Activated naive CD4-positive, alpha-beta T cell treated with anti-CD3 and anti-CD28 coated beads for 36 hours (primary cell): Measurements from ENCODE around the gene VANGL2. TPM values are rescaled to one million over a fixed set of nuclear protein-coding genes. Genes with fewer than 3 reads are reported as not detected.

Experiments used
- CTCF ChIA-PET: fragments of 350-600 bp; sonication (Branson Sonifier 250); formaldehyde crosslinking; loops from one replicate; lab custom pipeline; 2021; ENCODE audit warnings: antibody characterized with exemption; lab: Charles Lee
- DNase-seq: peaks from one replicate; pipeline ENCODE4 v3.0.0-alpha.2; 2020
- H3K27ac Mint-ChIP-seq: one replicate; pipeline ENCODE4 v1.8.0; 2021; ENCODE audit warnings: mild to moderate bottlenecking, mixed read lengths
- H3K27me3 Mint-ChIP-seq: one replicate; pipeline ENCODE4 v1.8.0; 2021; ENCODE audit warnings: low read depth, mixed read lengths
- H3K36me3 Mint-ChIP-seq: one replicate; pipeline ENCODE4 v1.8.0; 2021; ENCODE audit warnings: low read depth, mixed read lengths
- H3K4me1 Mint-ChIP-seq: one replicate; pipeline ENCODE4 v1.8.0; 2021; ENCODE audit warnings: low read depth, mixed read lengths
- H3K4me3 Mint-ChIP-seq: one replicate; pipeline ENCODE4 v1.8.0; 2021; ENCODE audit warnings: mild to moderate bottlenecking, moderate library complexity, mixed read lengths
- H3K9me3 Mint-ChIP-seq: one replicate; pipeline ENCODE4 v1.8.0; 2021; ENCODE audit warnings: mixed read lengths
- intact Hi-C: fragments of 100-400 bp; cut with micrococcal nuclease; formaldehyde crosslinking; loops from one replicate; pipeline ENCODE4 v1.15.1; 2023
- total RNA-seq, 2 experiments: library from RNA; stranded (reverse); gene quantifications; one replicate each; pipeline ENCODE4 v1.2.3, GENCODE V29; 2021

The VANGL2 gene
- total RNA-seq, 2 experiments from 2014 or later, result 0.27 TPM; not detected in 1

GRCh38 chr1:160409486-160409885, 9.1 kb downstream of the VANGL2 start:
- Mint-ChIP-seq H3K36me3 (no peaks in the 10 kb centered on the region), H3K27me3 (no peaks in the 10 kb centered on the region), H3K27ac (no peak overlapping the region), H3K4me1 (no peaks in the 10 kb centered on the region), H3K4me3 (no peak overlapping the region), H3K9me3 (no peaks in the 10 kb centered on the region)
- intact Hi-C loops, result no loop called here
- DNase-seq, result no peak
- CTCF ChIA-PET, result interaction anchor here (0.6 to 1.2 kb wide), 3 partner anchors 42 to 209 kb away, joined by 3 to 4 read pairs (median 4); no protein-coding TSS in a partner anchor

GRCh38 chr1:160410406-160411005, 10.1 kb downstream of the VANGL2 start:
- intact Hi-C loops, result no loop called here
- CTCF ChIA-PET, result interaction anchor here (1.2 kb wide), 1 partner anchor 41 kb away, joined by 4 read pairs; no protein-coding TSS in a partner anchor
- H3K36me3 Mint-ChIP-seq, result no peaks in the 10 kb centered on the region
- no peak for DNase-seq
- no peak overlapping the region for H3K4me3 Mint-ChIP-seq
- H3K4me1 Mint-ChIP-seq, result no peaks in the 10 kb centered on the region
- H3K9me3 Mint-ChIP-seq, result no peaks in the 10 kb centered on the region
- H3K27ac Mint-ChIP-seq, result no peak overlapping the region
- no peaks in the 10 kb centered on the region for H3K27me3 Mint-ChIP-seq

GRCh38 chr1:160411271-160412027, 11.1 kb downstream of the VANGL2 start:
- Mint-ChIP-seq H3K27ac (no peak overlapping the region), H3K36me3 (no peaks in the 10 kb centered on the region), H3K9me3 (no peaks in the 10 kb centered on the region), H3K4me1 (no peaks in the 10 kb centered on the region), H3K4me3 (no peak overlapping the region), H3K27me3 (no peaks in the 10 kb centered on the region)
- intact Hi-C loops, result no loop called here
- CTCF ChIA-PET, result interaction anchor here (0.9 to 1.0 kb wide), 2 partner anchors 14 to 35 kb away, joined by 4 read pairs; no protein-coding TSS in a partner anchor
- no peak for DNase-seq

- intact Hi-C loops, result no loop called here
- no peaks in the 10 kb centered on the region for H3K36me3 Mint-ChIP-seq
- H3K27me3 Mint-ChIP-seq, result no peaks in the 10 kb centered on the region
- CTCF ChIA-PET, result interaction anchor here (0.9 to 1.0 kb wide), 2 partner anchors 15 to 35 kb away, joined by 4 read pairs; no protein-coding TSS in a partner anchor
- no peaks in the 10 kb centered on the region for H3K9me3 Mint-ChIP-seq
- DNase-seq, result no peak
- no peaks in the 10 kb centered on the region for H3K4me1 Mint-ChIP-seq
- no peak overlapping the region for H3K27ac Mint-ChIP-seq
- H3K4me3 Mint-ChIP-seq, result no peak overlapping the region
These were observed 11.6 kb downstream of the VANGL2 start for GRCh38 chr1:160412028-160412362.

GRCh38 chr1:160413716-160414115, 13.4 kb downstream of the VANGL2 start:
- CTCF ChIA-PET, result no interaction called here
- DNase-seq, result no peak
- Mint-ChIP-seq H3K27me3 (no peaks in the 10 kb centered on the region), H3K4me3 (no peak overlapping the region), H3K27ac (no peak overlapping the region), H3K4me1 (no peaks in the 10 kb centered on the region), H3K9me3 (no peaks in the 10 kb centered on the region), H3K36me3 (no peaks in the 10 kb centered on the region)
- intact Hi-C loops, result no loop called here

- no peak overlapping the region for H3K4me3 Mint-ChIP-seq
- H3K27me3 Mint-ChIP-seq, result no peaks in the 10 kb centered on the region
- CTCF ChIA-PET, result interaction anchor here (0.6 kb wide), 1 partner anchor 292 kb away, joined by 3 read pairs; no protein-coding TSS in a partner anchor
- H3K9me3 Mint-ChIP-seq, result no peaks in the 10 kb centered on the region
- intact Hi-C loops, result no loop called here
- no peaks in the 10 kb centered on the region for H3K4me1 Mint-ChIP-seq
- H3K27ac Mint-ChIP-seq, result no peak overlapping the region
- DNase-seq, result no peak
- no peaks in the 10 kb centered on the region for H3K36me3 Mint-ChIP-seq
These were observed 14.5 kb downstream of the VANGL2 start for GRCh38 chr1:160414881-160415280.

GRCh38 chr1:160415696-160416290, 15.4 kb downstream of the VANGL2 start:
- Mint-ChIP-seq H3K9me3 (no peaks in the 10 kb centered on the region), H3K4me3 (no peak overlapping the region), H3K27ac (no peak overlapping the region), H3K4me1 (no peaks in the 10 kb centered on the region), H3K36me3 (no peaks in the 10 kb centered on the region), H3K27me3 (no peaks in the 10 kb centered on the region)
- CTCF ChIA-PET, result interaction anchor here (0.6 to 1.3 kb wide), 3 partner anchors 14 to 318 kb away, joined by 3 to 5 read pairs (median 3); partner anchors contain the start of gene IGSF8
- DNase-seq, result no peak
- intact Hi-C loops, result loop anchor here (1.0 to 2.0 kb wide), 2 partner anchors 223 to 314 kb away; no protein-coding TSS in a partner anchor

- Mint-ChIP-seq H3K9me3 (no peaks in the 10 kb centered on the region), H3K36me3 (no peaks in the 10 kb centered on the region), H3K4me1 (no peaks in the 10 kb centered on the region), H3K27me3 (no peaks in the 10 kb centered on the region), H3K4me3 (no peak overlapping the region), H3K27ac (no peak overlapping the region)
- DNase-seq, result no peak
- intact Hi-C loops, result loop anchor here (1.0 to 2.0 kb wide), 2 partner anchors 224 to 315 kb away; no protein-coding TSS in a partner anchor
- CTCF ChIA-PET, result interaction anchor here (0.6 to 1.4 kb wide), 7 partner anchors 14 to 318 kb away, joined by 3 to 6 read pairs (median 3); partner anchors contain the start of genes IGSF8 and PEX19
These were observed 16.0 kb downstream of the VANGL2 start for GRCh38 chr1:160416369-160416768.

GRCh38 chr1:160418483-160418882, 18.1 kb downstream of the VANGL2 start:
- intact Hi-C loops, result no loop called here
- CTCF ChIA-PET, result interaction anchor here (0.5 to 1.2 kb wide), 3 partner anchors 20 to 225 kb away, joined by 3 read pairs; no protein-coding TSS in a partner anchor

GRCh38 chr1:160419150-160419837, 18.9 kb downstream of the VANGL2 start:
- no peak overlapping the region for H3K27ac Mint-ChIP-seq
- CTCF ChIA-PET, result interaction anchor here (1.0 kb wide), 1 partner anchor 226 kb away, joined by 3 read pairs; no protein-coding TSS in a partner anchor
- no peaks in the 10 kb centered on the region for H3K4me1 Mint-ChIP-seq
- no peaks in the 10 kb centered on the region for H3K36me3 Mint-ChIP-seq
- H3K9me3 Mint-ChIP-seq, result no peaks in the 10 kb centered on the region
- intact Hi-C loops, result no loop called here
- no peaks in the 10 kb centered on the region for H3K27me3 Mint-ChIP-seq
- DNase-seq, result no peak
- no peak overlapping the region for H3K4me3 Mint-ChIP-seq

More at GRCh38 chr1:160418483-160418882, 18.1 kb downstream of the VANGL2 start:
- Mint-ChIP-seq H3K27ac (no peak overlapping the region), H3K9me3 (no peaks in the 10 kb centered on the region), H3K27me3 (no peaks in the 10 kb centered on the region), H3K36me3 (no peaks in the 10 kb centered on the region), H3K4me3 (no peak overlapping the region), H3K4me1 (no peaks in the 10 kb centered on the region)
- DNase-seq, result no peak

- CTCF ChIA-PET, result no interaction called here
- Mint-ChIP-seq H3K4me1 (no peaks in the 10 kb centered on the region), H3K4me3 (no peak overlapping the region), H3K27me3 (no peaks in the 10 kb centered on the region), H3K27ac (no peak overlapping the region), H3K9me3 (no peaks in the 10 kb centered on the region), H3K36me3 (no peaks in the 10 kb centered on the region)
- DNase-seq, result no peak
- intact Hi-C loops, result no loop called here
These were observed 19.4 kb downstream of the VANGL2 start for GRCh38 chr1:160419838-160420169.
